ENCODE data around the gene GHRL.

DNA sequence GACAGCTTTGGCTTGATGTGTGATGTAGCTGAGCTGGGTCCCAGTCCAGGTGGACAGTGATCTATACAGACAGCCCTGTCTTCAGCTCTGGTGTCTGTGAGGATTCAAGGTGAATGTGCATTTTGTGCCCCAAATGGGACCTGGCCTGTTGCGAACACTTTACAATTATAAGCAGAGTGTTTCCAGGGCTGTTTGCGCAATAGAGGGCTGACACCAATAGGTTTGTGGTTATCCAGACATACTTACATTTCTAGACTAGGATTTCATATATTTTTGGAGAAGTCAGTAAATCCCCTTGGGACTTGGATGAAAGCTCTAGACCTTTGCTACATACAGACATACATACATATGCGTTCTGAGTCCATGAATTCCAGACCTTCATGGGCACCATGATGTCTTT lies 48.7 kb downstream of the GHRL start:
- TF ChIP-seq, protein P1, sequence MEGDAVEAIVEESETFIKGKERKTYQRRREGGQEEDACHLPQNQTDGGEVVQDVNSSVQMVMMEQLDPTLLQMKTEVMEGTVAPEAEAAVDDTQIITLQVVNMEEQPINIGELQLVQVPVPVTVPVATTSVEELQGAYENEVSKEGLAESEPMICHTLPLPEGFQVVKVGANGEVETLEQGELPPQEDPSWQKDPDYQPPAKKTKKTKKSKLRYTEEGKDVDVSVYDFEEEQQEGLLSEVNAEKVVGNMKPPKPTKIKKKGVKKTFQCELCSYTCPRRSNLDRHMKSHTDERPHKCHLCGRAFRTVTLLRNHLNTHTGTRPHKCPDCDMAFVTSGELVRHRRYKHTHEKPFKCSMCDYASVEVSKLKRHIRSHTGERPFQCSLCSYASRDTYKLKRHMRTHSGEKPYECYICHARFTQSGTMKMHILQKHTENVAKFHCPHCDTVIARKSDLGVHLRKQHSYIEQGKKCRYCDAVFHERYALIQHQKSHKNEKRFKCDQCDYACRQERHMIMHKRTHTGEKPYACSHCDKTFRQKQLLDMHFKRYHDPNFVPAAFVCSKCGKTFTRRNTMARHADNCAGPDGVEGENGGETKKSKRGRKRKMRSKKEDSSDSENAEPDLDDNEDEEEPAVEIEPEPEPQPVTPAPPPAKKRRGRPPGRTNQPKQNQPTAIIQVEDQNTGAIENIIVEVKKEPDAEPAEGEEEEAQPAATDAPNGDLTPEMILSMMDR (IDR thresholded peaks at IDR 0.05), result no peak
- TF ChIP-seq POLR2AphosphoS5 (IDR thresholded peaks at IDR 0.05) (no peak), POLR2A (IDR thresholded peaks at IDR 0.05) (no peak)
